Gastroesophageal sphincter (tissue), 4 donors: Measurements from ENCODE around the gene PDGFB. TPM values are rescaled to one million over a fixed set of nuclear protein-coding genes. Genes with fewer than 3 reads are reported as not detected.

ENCODE experiments used
- ATAC-seq: fragments of 150-250 bp; one replicate; pipeline ENCODE4 v1.9.1; 2016; ENCODE audit warnings: mild to moderate bottlenecking, moderate library complexity
- H3K27ac ChIP-seq, 4 donors: fragments of 200-600 bp; sonication (generic) in 3 of 4; 1 replicate in 3 of 4; 2 replicates in 1 of 4; pipeline ENCODE4 v1.5.1; 2016 to 2019
- H3K27me3 ChIP-seq: fragments of 200-600 bp; sonication (generic); one replicate; pipeline ENCODE4 v1.5.1; 2019
- H3K36me3 ChIP-seq, 2 donors: fragments of 200-600 bp; sonication (generic); one replicate each; pipeline ENCODE4 v1.5.1; 2019; ENCODE audit warnings: control low read depth in 1 of 2
- H3K4me1 ChIP-seq, 3 donors: fragments of 200-600 bp; sonication (generic); 1 replicate in 2 of 3; 2 replicates in 1 of 3; pipeline ENCODE4 v1.5.1; 2016 to 2019; ENCODE audit warnings: control low read depth in 2 of 3
- H3K4me3 ChIP-seq, 2 donors: fragments of 200-600 bp; sonication (generic); one replicate each; pipeline ENCODE4 v1.5.1; 2019; ENCODE audit warnings: mild to moderate bottlenecking in 1 of 2, moderate library complexity in 1 of 2
- H3K9me3 ChIP-seq, 3 donors: fragments of 200-600 bp; sonication (generic); one replicate each; pipeline ENCODE4 v1.5.1; 2017 to 2019; ENCODE audit warnings: control low read depth in 2 of 3
- EP300 ChIP-seq: sonication (generic); formaldehyde crosslinking; IDR thresholded peaks from one replicate; pipeline ENCODE4 v1.6.1; 2017; ENCODE audit warnings: antibody characterized with exemption, mild to moderate bottlenecking
- POLR2A ChIP-seq, 2 donors: fragments of 450-650 bp; IDR thresholded peaks; one replicate each; pipeline ENCODE4 v1.6.1; 2017; ENCODE audit warnings: antibody characterized with exemption in 2 of 2, mild to moderate bottlenecking in 2 of 2, moderate library complexity in 1 of 2
- POLR2AphosphoS5 ChIP-seq: sonication (generic); formaldehyde crosslinking; IDR thresholded peaks from one replicate; pipeline ENCODE4 v1.6.1; 2017; ENCODE audit warnings: antibody characterized with exemption
- WGBS, 2 donors: methylation state at CpG; one replicate each; pipeline ENCODE4 v1.1.5; 2018; ENCODE audit warnings: low coverage in 1 of 2; 5-methylcytosine and 5-hydroxymethylcytosine counted together
- total RNA-seq, 4 donors: library from RNA; depleted of rRNA; stranded (reverse); fragments of >200 nt; gene quantifications; one replicate each; pipeline ENCODE4 v1.1.0, GENCODE V29; 2016
- TF ChIP-seq, protein P1 (sequence below), 4 experiments: fragments of 200-600 bp in 2 of 4; fragments of 450-650 bp in 2 of 4; sonication (generic) in 1 of 4; IDR thresholded peaks; one replicate each; pipeline ENCODE4 v1.5.1; 2017 to 2019; ENCODE audit warnings: antibody characterized with exemption in 4 of 4, mild to moderate bottlenecking in 2 of 4, moderate library complexity in 2 of 4

Gene PDGFB
- total RNA-seq, 4 donors from 2014 or later, result 7.1 to 27.9 (median 15.1) TPM

DNA sequence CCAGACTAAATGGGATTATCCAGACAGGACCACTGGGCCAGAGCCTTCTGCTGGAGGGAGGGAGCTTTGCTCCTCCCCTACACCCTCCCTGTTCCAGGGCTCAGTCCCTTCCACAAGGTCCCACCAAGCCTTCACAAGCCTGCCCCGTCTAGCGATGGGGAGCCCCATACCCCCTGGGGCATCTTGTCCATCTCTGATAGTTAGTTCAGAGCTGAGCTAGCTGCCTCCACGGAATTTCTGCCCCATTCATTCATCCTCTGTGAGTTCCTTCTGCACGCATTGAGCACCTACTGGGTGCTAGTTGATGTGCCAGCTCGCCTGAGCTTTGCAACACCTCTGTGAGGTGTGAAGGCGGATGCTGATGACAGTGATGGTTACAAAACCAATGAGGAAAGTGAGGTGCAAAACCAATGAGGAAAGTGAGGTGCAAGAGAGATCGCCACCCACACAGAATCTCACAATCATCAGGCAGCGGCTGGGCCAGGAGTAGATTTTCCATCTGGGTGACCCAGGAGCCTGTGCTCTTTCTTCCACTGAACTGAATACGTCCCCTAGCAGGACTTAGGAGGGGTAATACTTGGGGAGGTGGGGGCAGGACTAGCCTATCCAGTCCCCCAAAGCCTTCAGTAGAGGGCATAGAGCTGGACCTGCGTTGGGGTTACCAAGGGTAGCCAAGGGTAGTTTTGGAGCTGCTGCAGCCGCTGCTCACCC is 70.8 kb downstream of the PDGFB start:
- 54 to 65% methylated on average over 4 to 5 of the region's 11 CpGs for WGBS, 2 donors
- no peaks in the 10 kb centered on the region for H3K9me3 ChIP-seq
- peak overlapping the region in 3 of 4 donors; percentile 75 to 79 (median 78) for H3K27ac ChIP-seq
- H3K27me3 ChIP-seq, result no peaks in the 10 kb centered on the region
- H3K4me1 ChIP-seq, result peaks cover 3 to 77% (median 55%) of the 10 kb centered on the region in 3 donors
- H3K36me3 ChIP-seq, result no peaks in the 10 kb centered on the region
- TF ChIP-seq, protein P1, sequence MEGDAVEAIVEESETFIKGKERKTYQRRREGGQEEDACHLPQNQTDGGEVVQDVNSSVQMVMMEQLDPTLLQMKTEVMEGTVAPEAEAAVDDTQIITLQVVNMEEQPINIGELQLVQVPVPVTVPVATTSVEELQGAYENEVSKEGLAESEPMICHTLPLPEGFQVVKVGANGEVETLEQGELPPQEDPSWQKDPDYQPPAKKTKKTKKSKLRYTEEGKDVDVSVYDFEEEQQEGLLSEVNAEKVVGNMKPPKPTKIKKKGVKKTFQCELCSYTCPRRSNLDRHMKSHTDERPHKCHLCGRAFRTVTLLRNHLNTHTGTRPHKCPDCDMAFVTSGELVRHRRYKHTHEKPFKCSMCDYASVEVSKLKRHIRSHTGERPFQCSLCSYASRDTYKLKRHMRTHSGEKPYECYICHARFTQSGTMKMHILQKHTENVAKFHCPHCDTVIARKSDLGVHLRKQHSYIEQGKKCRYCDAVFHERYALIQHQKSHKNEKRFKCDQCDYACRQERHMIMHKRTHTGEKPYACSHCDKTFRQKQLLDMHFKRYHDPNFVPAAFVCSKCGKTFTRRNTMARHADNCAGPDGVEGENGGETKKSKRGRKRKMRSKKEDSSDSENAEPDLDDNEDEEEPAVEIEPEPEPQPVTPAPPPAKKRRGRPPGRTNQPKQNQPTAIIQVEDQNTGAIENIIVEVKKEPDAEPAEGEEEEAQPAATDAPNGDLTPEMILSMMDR (IDR thresholded peaks at IDR 0.05), result no peak
- TF ChIP-seq POLR2AphosphoS5, result no peak
- TF ChIP-seq EP300, result no peak
- TF ChIP-seq POLR2A (IDR thresholded peaks at IDR 0.05), result no peak
- no peak overlapping the region for H3K4me3 ChIP-seq
- no peak for ATAC-seq

Other genes starting within 250 kb of the PDGFB start
- 10 to 100 TPM in 3 of 4 donors, 1 to 10 TPM in 1; 7.9 to 14.0 (median 11.8) TPM for gene APOBEC3C, start 230.7 kb downstream of the PDGFB start, total RNA-seq
- 1 to 10 TPM in 3 of 4 donors, not detected in 1; 1.1 to 5.3 (median 1.2) TPM for gene APOBEC3D, start 223.9 kb downstream of the PDGFB start, total RNA-seq
- gene APOBEC3F, start 204.1 kb downstream of the PDGFB start, total RNA-seq, result 1 to 10 TPM in 2 of 4 donors, under 1 TPM in 2; 0.57 to 4.0 (median 1.9) TPM
- 1 to 10 TPM; 3.2 to 8.3 (median 7.3) TPM for gene APOBEC3G, start 167.7 kb downstream of the PDGFB start, total RNA-seq
- gene APOBEC3H, start 147.7 kb downstream of the PDGFB start, total RNA-seq, result not detected
- 100 to 1,000 TPM; 102 to 223 (median 171) TPM for gene CBX7, start 92.3 kb downstream of the PDGFB start, total RNA-seq
- 1,000 to 10,000 TPM; 1,539 to 2,425 (median 1,793) TPM for gene RPL3, start 74.6 kb upstream of the PDGFB start, total RNA-seq
- 10 to 100 TPM; 13.3 to 34.2 (median 20.1) TPM for gene SYNGR1, start 105.0 kb upstream of the PDGFB start, total RNA-seq
- 10 to 100 TPM; 20.6 to 29.0 (median 23.8) TPM for gene TAB1, start 154.8 kb upstream of the PDGFB start, total RNA-seq
- 1 to 10 TPM; 2.6 to 3.9 (median 2.9) TPM for gene MGAT3, start 212.0 kb upstream of the PDGFB start, total RNA-seq